GM10266 (cell line): ENCODE data around the gene BACH1.

Experiments used
- DNase-seq: peaks from one replicate; pipeline ENCODE4 v3.0.0; 2012; ENCODE audit errors: extremely low spot score
- TF ChIP-seq, protein P1 (sequence below): IDR thresholded peaks from 2 replicates; pipeline ENCODE4 v1.5.1; 2012; ENCODE audit warnings: mild to moderate bottlenecking, low read depth; ENCODE audit not compliant: control insufficient read depth, insufficient read depth; ENCODE audit errors: missing control alignments

Gene BACH1

DNA sequence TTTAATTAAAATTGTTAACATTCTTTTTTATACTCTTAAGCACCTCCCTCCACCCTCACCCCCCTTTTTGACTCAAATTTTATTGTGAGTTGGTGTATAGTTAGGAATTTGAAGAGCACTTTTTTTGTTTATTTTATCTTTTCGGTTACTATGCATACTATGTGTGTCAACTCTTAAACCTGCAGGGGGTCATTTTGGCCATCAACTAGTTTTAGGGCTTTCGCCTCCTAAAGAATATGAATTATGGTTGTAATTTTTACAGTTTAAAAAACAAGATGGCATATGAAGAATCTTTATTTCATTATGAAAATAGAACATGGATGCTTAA, 9.7 kb downstream of the BACH1 start:
- no peak for DNase-seq
- TF ChIP-seq, protein P1, sequence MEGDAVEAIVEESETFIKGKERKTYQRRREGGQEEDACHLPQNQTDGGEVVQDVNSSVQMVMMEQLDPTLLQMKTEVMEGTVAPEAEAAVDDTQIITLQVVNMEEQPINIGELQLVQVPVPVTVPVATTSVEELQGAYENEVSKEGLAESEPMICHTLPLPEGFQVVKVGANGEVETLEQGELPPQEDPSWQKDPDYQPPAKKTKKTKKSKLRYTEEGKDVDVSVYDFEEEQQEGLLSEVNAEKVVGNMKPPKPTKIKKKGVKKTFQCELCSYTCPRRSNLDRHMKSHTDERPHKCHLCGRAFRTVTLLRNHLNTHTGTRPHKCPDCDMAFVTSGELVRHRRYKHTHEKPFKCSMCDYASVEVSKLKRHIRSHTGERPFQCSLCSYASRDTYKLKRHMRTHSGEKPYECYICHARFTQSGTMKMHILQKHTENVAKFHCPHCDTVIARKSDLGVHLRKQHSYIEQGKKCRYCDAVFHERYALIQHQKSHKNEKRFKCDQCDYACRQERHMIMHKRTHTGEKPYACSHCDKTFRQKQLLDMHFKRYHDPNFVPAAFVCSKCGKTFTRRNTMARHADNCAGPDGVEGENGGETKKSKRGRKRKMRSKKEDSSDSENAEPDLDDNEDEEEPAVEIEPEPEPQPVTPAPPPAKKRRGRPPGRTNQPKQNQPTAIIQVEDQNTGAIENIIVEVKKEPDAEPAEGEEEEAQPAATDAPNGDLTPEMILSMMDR: no peak

- no peak for DNase-seq
- TF ChIP-seq, protein P1: no peak
Observed at GRCh38 chr21:29309703-29310102, 11.0 kb downstream of the BACH1 start.

DNA sequence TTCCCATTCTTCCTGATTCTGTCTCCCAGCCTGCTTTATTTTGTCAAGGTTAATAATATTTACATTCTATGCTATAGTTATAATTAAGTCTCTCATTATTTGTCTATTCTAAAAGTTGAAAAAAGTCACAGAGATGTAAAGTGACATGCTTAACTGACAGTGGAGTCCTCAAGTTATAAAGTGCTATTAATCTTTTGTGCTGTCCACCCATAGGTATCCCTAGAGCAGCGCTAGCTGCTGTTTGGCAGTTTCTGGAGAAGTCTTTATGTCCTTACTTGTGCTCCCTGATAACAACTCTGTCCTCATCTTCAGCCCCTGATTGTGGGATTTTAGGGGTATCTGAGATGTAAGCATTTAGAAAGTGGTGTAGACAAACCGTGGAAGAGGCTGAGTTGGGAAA, 13.1 kb downstream of the BACH1 start:
- TF ChIP-seq, protein P1: no peak

GRCh38 chr21:29312981-29313380, 14.3 kb downstream of the BACH1 start:
- DNase-seq: no peak
- TF ChIP-seq, protein P1: no peak

More for the DNA sequence above, 13.1 kb downstream of the BACH1 start:
- DNase-seq: no peak

DNA sequence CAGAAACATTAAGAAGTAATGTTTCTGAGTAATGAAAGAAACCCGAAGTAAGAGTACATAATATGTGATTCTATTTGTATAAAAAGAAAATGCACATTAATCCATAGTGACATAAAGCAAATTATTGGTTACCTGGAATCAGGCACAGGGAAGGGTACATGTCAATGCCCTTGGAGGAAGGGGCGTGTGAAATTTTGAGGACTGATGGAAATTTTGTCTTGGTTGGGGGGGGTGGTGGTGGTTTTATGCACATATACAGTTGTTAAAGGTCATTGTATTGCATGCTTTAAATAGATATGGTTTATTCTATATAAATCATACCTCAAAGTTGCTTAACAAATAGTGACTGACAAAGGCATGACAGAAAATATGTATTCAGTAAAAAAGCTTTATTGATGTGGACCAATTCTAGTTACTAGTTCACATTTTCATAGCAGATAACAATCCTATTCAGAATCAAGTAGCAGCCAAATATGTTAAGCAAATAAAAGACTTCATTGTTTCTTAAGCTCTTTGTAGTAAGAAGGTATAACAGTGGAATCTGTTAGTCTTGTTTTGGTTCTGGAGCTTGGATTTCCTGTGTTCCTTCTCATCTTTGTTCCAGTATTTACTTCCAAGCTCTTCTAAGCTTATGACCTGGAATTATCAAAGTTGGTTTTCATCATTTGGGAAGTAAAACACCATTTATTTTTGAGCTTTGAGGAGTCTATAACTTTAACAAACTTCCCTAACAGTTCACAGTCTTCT, 15.1 kb downstream of the BACH1 start:
- TF ChIP-seq, protein P1: no peak
- no peak for DNase-seq

DNA sequence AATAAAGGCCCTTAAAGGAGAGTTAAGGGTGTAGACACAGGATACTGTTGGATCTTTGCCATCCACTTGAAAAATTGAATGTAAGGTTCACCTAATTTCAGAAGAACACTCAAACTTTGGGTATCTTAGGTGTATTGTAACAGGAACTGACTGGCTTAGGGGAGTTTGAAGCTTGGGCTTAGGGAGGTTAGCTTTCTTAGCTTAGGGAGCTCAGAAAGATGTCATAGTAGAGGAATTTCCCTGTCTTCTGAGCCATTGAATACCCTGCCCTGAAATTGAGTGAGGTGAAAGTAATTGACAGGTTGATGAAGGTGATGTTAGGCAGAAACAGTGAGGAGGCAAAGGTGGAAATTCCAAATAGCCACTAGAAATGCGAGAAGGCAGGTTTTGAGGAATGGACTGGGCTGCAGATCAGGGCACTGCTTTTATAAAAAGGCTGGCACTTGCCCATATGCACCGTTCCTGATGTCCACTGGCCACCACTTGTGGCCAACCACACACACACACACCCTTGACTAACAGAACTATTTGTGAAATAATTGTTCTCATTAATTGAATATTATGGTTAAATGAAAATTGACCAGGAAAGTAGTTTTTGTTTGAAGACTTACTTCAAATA, 16.5 kb downstream of the BACH1 start:
- DNase-seq: no peak
- TF ChIP-seq, protein P1: no peak

DNA sequence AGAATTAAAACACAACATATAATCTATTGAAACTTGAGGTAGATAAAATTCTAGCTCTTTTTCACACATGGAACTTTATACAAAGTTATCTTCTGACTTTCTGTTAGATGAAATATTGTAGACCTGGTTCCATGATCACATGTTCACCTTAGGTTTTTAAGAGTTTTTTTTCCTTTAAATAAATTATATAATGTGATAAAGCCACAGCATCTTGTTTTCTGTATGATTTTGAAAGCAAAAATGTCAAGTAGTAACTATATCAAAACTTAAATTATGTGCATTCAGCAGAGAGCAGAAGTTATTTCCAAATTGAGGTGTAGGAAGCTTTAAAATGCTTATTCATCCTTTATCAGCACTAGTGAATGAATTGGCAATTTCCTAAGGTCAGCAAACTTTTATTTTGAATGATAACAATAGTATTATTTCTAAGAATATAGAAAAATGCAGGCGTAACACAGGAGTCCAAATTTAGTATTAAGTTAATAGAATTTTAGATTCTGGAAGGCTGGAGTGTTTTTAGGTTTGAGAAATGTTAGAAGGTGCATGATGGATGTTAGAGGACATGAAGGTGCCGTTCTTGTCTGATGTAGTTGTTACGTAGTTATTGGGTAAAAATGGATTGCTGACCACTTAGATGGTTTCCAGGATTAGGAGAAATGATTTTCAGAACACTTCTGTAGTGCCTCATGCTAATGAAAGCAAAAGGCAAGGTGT, 17.5 kb downstream of the BACH1 start:
- no peak for DNase-seq
- TF ChIP-seq, protein P1: no peak
